DND-41 (cell line): ENCODE data around the gene ALDH3B1.

Experiments used
- ATAC-seq: fragments of 200-7000 bp; cut with Tn5 transposase; 3 replicates; pipeline ENCODE4 v1.9.1; 2021; ENCODE audit warnings: low read depth; ENCODE audit not compliant: insufficient read depth
- DNase-seq: peaks from one replicate; pipeline ENCODE4 v3.0.0-alpha.2; 2020
- H2AFZ ChIP-seq: 2 replicates; pipeline ENCODE4 v1.6.0; 2012; ENCODE audit warnings: low read depth, low read length
- H3K27ac ChIP-seq: 2 replicates; pipeline ENCODE4 v1.5.1; 2012; ENCODE audit warnings: low read length, inconsistent platforms
- H3K27me3 ChIP-seq: fragments of 200-600 bp; sonication (generic); 2 replicates; pipeline ENCODE4 v1.6.0; 2012; ENCODE audit warnings: low read length, mild to moderate bottlenecking, inconsistent platforms; ENCODE audit not compliant: insufficient read depth, poor library complexity
- H3K36me3 ChIP-seq: 2 replicates; pipeline ENCODE4 v1.5.1; 2012; ENCODE audit warnings: low read length, inconsistent platforms; ENCODE audit not compliant: insufficient read depth
- H3K4me1 ChIP-seq: 2 replicates; pipeline ENCODE4 v1.5.1; 2012; ENCODE audit warnings: mild to moderate bottlenecking, low read length; ENCODE audit not compliant: insufficient read depth
- H3K4me2 ChIP-seq: 2 replicates; pipeline ENCODE4 v1.6.0; 2012; ENCODE audit warnings: mild to moderate bottlenecking, moderate library complexity, low read length, inconsistent platforms; ENCODE audit not compliant: insufficient read depth
- H3K4me3 ChIP-seq, 2 experiments: fragments of 200-600 bp in 1 of 2; shearing (Covaris generic) in 1 of 2; 2 replicates each; pipeline ENCODE4 v1.5.1; 2012 to 2016; ENCODE audit warnings: inconsistent platforms in 2 of 2, low read length in 2 of 2, mild to moderate bottlenecking in 2 of 2, low read depth in 1 of 2, moderate library complexity in 1 of 2
- H3K79me2 ChIP-seq: 2 replicates; pipeline ENCODE4 v1.6.0; 2012; ENCODE audit warnings: low read length, inconsistent platforms; ENCODE audit not compliant: insufficient read depth
- H3K9ac ChIP-seq: 2 replicates; pipeline ENCODE4 v1.6.0; 2012; ENCODE audit warnings: low read depth, mild to moderate bottlenecking, inconsistent platforms, low read length, moderate library complexity
- H3K9me3 ChIP-seq: 2 replicates; pipeline ENCODE4 v1.5.1; 2012; ENCODE audit warnings: low read length, moderate library complexity, mild to moderate bottlenecking, inconsistent platforms; ENCODE audit not compliant: insufficient read depth, severe bottlenecking
- H4K20me1 ChIP-seq: 2 replicates; pipeline ENCODE4 v1.6.0; 2012; ENCODE audit warnings: low read length; ENCODE audit not compliant: insufficient read depth
- EZH2 ChIP-seq: IDR thresholded peaks from 3 replicates; pipeline ENCODE4 v1.6.1; 2012; ENCODE audit warnings: borderline replicate concordance, low read depth, mild to moderate bottlenecking, moderate library complexity, low read length, inconsistent platforms; ENCODE audit not compliant: severe bottlenecking
- TF ChIP-seq, protein P1 (sequence below): IDR thresholded peaks from 2 replicates; pipeline ENCODE4 v1.5.1; 2012; ENCODE audit warnings: borderline replicate concordance, low read length, moderate library complexity, mild to moderate bottlenecking; ENCODE audit not compliant: poor library complexity, severe bottlenecking; ENCODE audit errors: extremely low read depth

The ALDH3B1 gene

DNA sequence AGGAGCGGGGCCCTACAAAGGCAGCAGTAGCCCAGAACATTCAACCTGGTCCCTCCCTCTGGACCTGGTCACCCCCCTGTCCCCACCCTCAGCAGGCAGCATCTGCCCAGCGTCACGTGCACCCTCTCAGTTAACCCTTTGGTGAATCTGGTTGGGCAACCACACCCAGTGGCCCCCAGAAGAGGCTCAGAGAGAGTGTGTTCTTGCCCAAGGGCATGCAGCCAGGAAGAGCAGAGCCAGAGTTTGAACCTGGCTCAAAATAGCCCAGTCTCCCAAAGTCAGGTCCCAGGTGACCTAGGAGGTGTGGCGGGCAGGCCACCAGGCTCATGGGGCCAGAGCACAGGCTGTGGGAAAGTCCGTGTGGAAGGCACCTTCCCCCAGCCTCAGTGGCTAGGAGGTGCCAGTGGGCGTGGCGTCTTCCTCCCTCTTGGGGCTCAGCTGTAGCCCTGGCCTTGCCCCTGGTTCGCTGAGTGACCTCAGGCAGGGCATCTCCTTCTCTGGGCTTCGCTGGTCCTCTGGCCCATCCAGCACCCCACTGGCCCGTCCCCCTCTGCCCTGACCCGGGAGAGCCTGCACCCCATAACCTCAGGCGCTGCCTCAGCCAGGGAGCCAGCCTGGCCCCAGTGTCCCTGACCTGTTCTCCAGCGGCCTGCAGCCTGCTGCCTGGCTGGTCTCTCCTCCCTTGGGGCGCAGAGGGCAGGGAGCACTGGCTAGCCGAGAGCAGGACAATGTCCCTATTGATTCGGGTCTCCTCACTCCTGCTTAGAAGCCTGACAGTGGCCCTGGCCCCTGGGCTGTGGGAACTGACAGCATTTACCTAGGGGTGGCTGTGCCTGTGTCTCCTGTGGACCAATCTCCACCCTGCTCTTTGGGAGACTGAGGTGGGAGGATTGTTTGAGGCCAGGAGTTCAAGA, 7.0 kb downstream of the ALDH3B1 start:
- H3K36me3 ChIP-seq = no peaks in the 10 kb centered on the region
- no peaks in the 10 kb centered on the region for H3K27me3 ChIP-seq
- no peaks in the 10 kb centered on the region for H3K4me1 ChIP-seq
- H4K20me1 ChIP-seq = no peaks in the 10 kb centered on the region; the same call in 1 of the 2 replicates
- no peak for TF ChIP-seq EZH2
- TF ChIP-seq, protein P1, sequence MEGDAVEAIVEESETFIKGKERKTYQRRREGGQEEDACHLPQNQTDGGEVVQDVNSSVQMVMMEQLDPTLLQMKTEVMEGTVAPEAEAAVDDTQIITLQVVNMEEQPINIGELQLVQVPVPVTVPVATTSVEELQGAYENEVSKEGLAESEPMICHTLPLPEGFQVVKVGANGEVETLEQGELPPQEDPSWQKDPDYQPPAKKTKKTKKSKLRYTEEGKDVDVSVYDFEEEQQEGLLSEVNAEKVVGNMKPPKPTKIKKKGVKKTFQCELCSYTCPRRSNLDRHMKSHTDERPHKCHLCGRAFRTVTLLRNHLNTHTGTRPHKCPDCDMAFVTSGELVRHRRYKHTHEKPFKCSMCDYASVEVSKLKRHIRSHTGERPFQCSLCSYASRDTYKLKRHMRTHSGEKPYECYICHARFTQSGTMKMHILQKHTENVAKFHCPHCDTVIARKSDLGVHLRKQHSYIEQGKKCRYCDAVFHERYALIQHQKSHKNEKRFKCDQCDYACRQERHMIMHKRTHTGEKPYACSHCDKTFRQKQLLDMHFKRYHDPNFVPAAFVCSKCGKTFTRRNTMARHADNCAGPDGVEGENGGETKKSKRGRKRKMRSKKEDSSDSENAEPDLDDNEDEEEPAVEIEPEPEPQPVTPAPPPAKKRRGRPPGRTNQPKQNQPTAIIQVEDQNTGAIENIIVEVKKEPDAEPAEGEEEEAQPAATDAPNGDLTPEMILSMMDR = no peak
- no peak overlapping the region for H3K27ac ChIP-seq
- H3K9me3 ChIP-seq = no peaks in the 10 kb centered on the region
- no peak overlapping the region for H3K4me2 ChIP-seq
- no peak for DNase-seq
- no peak overlapping the region for H3K4me3 ChIP-seq
- no peak overlapping the region for H2AFZ ChIP-seq
- no peaks in the 10 kb centered on the region for H3K79me2 ChIP-seq
- no peak for ATAC-seq
- H3K9ac ChIP-seq = no peak overlapping the region

DNA sequence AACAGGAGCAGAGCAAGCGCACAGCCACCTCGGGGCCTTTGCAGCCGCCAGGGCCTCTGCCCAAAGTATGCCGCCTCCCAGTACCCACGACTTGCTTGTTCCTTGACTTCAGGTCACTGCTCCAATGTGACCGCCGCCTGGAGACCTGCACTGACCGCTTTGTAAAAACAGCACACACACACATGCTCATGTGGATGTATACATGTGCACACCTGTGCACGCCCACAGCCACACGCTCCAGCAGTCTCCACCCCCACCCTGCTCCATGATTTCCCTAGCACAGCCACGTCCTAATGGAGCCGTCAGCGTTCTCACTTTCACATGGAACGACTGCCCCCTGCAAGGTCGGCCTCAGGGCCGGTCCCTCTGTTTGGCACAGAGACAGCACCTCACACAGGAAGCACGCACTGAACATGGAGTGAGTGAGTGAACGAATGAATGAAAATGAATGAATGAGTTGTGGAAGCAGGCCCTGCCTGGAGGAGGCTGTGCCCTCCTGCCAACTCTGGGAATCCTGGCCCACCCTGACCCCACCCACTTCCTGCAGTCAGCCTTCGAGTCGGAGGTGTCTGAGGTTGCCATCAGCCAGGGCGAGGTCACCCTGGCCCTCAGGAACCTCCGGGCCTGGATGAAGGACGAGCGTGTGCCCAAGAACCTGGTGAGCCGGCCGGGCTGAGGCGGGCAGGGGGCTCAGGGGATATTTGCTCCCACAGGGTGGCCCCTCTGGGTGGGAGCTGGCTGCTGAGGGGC, 8.0 kb downstream of the ALDH3B1 start:
- DNase-seq = no peak
- Histone ChIP-seq H2AFZ (no peak overlapping the region), H3K4me1 (no peaks in the 10 kb centered on the region), H3K27ac (no peak overlapping the region), H3K27me3 (no peaks in the 10 kb centered on the region), H3K4me2 (no peak overlapping the region), H3K36me3 (no peaks in the 10 kb centered on the region), H3K4me3 (no peak overlapping the region), H3K9ac (no peak overlapping the region), H3K9me3 (no peaks in the 10 kb centered on the region), H3K79me2 (no peaks in the 10 kb centered on the region), H4K20me1 (no peaks in the 10 kb centered on the region; the same call in 1 of the 2 replicates)
- no peak for ATAC-seq
- TF ChIP-seq EZH2 = no peak
- TF ChIP-seq, protein P1 = no peak

DNA sequence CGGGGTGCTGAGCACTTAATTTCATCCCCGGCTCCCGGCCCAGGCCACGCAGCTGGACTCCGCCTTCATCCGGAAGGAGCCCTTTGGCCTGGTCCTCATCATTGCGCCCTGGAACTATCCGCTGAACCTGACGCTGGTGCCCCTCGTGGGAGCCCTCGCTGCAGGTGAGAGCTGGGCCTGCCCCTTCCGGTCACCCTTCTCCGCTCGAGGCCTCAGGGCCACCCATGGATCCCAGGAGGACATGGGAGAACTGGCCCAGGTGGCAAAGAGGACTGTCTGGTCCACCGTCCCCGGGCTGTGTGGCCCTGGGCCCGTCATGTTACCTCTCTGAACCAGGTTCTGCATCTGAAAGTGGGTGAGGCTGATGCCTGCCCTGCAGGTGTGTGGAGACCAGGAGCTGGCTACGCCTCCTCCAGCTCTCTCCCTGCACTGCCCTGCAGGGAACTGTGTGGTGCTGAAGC, 8.6 kb downstream of the ALDH3B1 start:
- H3K4me2 ChIP-seq = no peak overlapping the region
- no peaks in the 10 kb centered on the region for H3K9me3 ChIP-seq
- DNase-seq (no peak), ATAC-seq (no peak)
- no peak for TF ChIP-seq EZH2
- TF ChIP-seq, protein P1 = no peak
- H3K27ac ChIP-seq = no peak overlapping the region
- H4K20me1 ChIP-seq = no peaks in the 10 kb centered on the region; the same call in 1 of the 2 replicates
- H3K4me1 ChIP-seq = no peaks in the 10 kb centered on the region
- no peak overlapping the region for H3K4me3 ChIP-seq
- no peaks in the 10 kb centered on the region for H3K27me3 ChIP-seq
- no peaks in the 10 kb centered on the region for H3K36me3 ChIP-seq
- no peak overlapping the region for H3K9ac ChIP-seq
- H2AFZ ChIP-seq = no peak overlapping the region
- H3K79me2 ChIP-seq = no peaks in the 10 kb centered on the region
